GM15510 (cell line): ENCODE data around the gene LAIR1.

Source experiments
- POLR2A ChIP-seq: IDR thresholded peaks from 3 replicates; pipeline ENCODE4 v1.6.1; 2011; ENCODE audit warnings: borderline replicate concordance; ENCODE audit not compliant: insufficient read length; ENCODE audit errors: extremely low read depth

Gene LAIR1

DNA sequence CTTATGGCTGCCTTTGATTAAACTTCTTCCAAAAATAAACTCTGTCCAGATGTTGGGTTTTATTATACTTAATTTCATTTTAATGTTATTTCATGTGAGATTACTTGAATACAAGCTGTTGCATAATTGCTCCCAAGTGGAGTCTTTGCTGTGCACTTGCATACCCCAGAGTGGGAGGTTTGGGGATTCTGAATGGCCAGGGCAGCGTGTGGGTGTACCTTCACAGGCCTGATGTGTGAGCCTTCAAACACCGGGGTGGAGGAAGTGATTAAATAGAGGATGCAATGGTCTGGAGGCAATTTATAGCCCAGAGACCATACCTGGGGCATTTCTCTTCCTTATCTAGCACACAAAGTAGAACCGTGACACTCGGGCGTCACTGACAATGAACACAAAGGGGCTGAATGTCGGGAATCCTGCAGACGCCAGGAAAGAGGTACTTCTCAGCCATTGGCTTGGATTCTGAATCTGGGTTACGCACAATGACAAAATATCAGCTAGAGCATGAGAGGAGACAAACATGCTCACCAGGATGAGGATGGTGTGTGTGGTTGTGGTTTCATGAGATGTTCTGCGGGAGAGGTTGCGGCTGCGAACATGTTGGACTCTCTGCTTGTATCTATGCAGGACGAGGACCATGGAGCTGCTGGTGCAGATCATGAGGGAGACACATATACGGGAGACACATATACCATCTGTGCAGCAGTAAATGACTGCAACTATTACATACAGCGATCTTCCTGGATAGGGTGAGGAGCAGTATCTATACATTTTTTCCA is 44.6 kb downstream of the LAIR1 start:
- no peak for TF ChIP-seq POLR2A

DNA sequence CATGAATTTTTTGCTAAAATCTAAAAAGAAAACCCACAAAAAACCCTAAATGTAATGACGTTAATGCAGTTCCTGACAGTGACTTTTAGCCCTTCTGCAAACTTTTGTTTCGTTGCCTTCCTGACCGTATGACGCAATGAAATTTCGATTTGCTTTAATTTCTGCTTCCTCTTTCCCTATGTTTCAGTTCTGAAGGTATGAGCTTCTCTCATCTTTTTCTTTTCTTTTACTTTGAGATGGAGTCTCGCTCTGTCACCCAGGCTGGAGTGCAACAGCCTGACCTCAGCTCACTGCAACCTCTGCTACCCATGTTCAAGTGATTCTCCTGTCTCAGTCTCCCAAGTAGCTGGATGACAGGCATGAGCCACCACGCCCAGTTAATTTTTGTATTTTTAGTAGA is 45.7 kb downstream of the LAIR1 start:
- TF ChIP-seq POLR2A: no peak

DNA sequence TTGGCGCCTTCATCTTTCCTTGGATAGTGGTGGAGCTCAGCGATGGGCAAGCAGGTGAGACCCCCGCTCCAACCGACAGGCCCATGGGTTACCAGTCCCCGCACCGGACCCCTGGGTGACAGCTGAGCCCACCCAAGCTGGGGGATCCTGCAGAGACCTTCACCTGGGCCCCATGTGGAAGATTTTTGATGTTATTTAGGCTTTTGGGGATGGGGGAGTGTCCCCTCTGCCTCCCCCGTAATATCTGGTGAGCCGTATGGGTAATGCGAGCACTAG is 46.8 kb downstream of the LAIR1 start:
- TF ChIP-seq POLR2A: no peak

DNA sequence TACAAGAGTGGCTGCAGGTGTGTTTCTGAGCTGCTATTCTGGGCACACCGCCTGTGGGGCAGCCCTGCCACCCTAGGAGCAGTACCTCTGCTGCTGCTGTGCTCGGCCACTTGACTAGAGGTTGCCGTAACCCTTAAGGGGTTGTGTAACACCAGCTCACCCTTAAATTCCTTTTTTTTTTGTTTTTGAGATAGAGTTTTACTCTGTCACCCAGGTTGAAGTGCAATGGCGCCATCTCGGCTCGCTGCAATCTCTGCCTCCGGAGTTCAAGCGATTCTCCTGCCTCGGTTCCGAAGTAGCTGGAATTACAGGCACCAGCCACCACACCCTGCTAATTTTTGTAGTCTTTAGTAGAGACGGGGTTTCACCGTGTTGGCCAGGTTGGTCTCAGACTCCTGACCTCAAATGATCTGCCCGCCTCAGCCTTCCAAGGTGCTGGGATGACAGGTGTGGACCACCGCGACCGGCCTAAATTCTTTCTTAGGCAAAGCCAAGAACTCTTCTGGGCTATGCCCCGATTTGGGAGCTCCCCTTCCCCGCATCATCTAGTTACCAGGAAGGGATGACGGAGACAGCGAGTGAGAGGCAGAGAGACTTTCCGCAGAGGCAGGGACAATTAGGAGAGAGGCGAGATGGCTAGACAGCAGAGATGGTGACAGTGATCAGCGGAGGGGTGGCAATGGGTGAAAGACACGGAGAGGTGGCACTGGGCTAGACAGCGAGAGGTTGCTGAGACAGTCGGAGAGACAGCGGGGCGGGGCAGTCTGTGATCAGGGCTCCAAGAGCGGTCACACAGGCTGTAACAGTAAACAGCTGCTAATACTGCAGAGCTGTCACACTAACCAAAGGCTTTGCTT is 47.4 kb downstream of the LAIR1 start:
- no peak for TF ChIP-seq POLR2A

DNA sequence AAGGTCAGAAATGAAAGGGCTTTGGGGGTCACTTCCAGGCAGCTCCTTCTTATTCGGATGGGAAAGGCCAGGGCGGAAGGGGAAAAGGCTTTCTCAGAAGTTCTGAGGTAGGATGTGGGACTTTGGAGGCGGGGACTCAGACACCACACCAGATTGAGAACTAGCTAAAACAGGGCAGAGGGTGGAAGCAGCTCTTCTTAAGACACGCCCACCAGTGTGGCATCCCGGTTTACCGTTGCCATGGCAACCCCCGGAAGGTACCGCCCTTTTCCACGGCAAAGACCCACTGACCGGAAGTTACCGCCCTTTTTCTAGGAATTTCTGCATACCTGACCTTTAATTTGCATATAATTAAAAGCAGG is 48.0 kb downstream of the LAIR1 start:
- TF ChIP-seq POLR2A: no peak

DNA sequence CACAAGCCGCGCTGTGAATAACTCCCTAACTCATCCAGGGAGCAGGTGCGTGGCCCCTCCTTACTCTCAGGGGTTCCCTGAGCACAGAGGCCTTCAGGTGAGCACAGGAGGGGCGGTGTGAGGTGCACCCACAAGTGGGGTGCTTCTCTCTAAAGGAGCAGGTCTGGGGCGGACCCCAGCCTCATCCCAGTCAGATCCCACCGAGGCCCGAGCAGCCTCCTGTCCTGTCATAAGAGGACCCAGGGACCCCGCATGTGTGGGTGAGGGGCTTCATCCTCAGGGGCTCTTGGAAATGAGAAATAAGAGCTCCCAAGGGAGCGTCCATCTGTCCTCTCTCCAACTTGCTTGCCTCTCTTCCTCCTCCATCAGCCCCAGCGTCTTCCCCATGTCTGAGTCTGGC is 48.8 kb downstream of the LAIR1 start:
- no peak for TF ChIP-seq POLR2A

DNA sequence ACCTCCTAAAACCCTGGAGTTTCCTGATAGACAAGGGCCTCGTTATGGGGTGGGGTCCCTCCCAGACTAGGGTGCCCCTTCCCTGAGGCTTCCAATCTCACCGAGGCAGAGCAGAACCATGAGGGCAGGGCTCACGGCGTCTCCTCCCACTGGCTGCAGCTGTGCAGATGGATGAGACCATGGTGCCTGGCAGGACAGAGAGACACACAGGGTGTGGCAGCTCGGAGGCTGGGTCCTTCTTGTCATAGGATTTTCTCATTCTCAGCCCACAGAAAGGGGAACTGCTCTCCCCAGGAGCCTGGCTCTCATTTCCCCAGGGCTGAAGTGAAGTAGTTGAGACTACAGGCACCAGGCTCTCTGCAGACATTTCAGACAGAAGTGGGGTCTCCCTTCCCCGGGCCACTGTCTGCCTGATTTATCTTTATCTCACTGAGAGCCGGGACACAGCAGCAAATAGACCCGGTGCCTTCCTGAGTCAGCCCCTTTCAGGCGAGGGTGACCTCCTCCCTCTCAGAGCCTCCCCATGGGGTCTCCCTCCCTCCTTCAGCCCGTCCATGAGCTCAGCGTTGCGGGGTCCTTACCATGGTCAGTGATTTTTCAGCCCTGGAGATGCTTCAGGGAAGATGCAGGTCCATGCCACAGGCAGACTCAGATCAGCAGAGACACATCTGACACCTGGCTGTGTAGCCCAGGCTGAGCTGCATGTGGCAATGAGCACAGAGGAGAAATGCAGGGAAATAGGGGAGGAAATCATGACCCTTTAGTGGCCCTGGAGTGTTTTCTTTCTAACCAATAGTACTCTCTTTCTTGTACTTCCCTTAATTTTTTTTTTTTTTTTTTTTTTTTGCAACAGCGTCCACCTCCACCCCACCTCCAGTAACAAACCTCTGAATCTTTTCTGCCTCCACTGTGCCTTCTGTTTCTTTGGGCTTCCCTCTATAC is 52.0 kb downstream of the LAIR1 start, which contains the start of gene LILRA5:
Gene LILRA5, minus strand, starts transcription at position 731 of the 942 bp plus-strand sequence. Its CDS starts 147 bp downstream, at position 584.
- no peak for TF ChIP-seq POLR2A

DNA sequence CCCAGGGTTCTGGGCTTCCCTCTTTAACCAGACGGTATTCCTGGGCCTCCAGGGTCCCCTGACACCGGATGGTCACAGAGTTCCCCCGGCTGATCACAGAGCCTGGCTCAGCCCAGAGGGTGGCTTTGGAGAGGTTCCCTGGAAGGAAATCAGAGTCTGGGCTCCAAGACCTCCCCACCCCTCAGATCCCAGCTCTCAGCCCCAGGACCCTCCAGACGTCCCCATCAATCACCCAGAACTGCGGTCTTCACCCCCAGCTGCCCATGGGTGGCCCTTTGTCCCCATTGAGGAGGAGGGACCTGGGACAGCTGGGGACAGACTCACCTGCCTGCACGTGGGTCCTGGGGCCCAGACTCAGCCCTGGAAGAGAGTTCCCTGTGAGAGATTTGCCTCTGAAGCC is 52.7 kb downstream of the LAIR1 start:
- no peak for TF ChIP-seq POLR2A

DNA sequence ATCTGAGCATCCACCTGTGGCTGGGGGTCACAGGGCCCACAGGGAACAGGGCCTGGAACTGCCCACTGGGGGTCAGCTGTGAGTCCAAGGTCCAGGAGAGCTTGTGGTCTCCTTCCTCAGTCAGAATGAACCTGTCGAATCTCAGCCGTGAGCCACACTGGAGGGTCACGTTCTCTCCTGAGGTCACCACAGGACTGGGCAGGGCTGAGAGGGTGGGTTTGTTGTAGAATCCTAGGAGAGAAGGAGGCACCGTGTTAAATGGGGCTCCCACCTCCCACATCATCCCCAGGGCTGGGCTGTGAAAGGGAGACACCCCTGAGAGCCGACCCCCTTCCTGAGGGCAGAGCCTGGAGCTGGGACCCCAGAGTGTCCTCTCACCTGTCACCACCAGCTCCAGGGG is 53.2 kb downstream of the LAIR1 start:
- no peak for TF ChIP-seq POLR2A

DNA sequence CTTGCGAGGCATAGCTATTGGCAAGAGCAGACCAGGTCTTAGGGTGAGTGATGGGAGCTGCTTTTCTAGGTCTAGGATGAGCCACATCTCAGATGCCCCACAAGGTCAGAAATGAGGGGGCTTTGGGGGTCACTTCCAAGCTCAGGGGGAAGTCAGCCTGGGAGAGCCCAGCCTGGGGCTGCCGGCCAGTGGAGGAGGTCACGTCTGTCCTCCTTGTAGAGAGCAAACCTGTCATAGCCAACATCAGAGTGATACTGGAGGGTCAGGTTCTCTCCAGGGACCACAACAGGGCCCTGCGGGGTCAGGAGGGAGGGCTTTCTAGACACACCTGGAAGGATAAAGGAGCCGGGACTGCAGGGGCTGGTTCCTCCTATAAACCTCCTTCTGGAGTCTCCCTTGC is 54.2 kb downstream of the LAIR1 start:
- no peak for TF ChIP-seq POLR2A

DNA sequence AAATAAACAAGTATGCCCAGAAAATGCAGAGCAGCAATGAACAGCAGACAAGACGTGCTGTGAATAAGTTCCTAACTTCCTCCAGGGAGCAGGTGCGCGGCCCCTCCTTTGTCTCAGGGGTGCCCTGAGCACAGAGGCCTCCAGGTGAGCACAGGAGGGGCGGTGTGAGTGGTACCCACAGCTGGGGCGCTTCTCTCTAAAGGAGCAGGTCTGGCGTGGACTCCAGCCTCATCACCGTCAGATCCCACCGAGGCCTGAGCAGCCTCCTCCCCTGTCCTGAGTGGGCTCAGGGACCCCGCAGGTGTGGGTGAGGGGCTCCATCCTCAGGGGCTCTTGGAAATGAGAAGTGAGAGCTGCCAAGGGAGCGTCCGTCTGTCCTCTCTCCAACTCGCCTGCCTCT is 54.9 kb downstream of the LAIR1 start:
- TF ChIP-seq POLR2A: no peak

DNA sequence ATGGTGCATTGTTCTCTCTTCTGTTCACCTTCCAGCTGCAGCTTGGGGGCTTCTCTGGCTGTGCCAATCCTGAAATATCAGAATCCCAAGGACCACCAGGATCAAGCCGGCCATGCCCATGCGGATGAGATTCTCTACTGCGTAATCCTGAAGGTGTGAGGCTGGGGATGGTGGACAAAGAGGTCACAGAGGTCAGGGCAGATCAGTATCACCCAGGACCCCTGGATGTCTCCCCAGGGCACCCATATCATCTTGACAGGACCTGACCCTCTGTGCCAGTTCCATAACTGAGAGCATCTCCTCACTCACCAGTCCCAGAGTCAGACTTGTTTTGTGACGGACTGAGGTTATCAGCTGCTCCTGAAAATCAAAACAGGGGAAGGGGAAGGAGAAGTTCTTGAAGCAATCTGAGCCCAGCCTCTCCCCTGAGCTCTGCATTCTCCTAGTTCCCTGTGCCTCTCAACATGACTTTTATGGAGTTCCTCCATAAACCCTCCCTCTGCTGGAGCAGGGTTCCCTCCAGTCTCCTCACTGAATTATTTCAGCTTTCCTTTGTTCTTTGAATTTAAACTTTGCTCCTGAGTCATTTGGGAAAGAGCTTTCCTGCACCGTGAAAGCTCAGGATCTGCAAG is 57.2 kb downstream of the LAIR1 start:
- no peak for TF ChIP-seq POLR2A

DNA sequence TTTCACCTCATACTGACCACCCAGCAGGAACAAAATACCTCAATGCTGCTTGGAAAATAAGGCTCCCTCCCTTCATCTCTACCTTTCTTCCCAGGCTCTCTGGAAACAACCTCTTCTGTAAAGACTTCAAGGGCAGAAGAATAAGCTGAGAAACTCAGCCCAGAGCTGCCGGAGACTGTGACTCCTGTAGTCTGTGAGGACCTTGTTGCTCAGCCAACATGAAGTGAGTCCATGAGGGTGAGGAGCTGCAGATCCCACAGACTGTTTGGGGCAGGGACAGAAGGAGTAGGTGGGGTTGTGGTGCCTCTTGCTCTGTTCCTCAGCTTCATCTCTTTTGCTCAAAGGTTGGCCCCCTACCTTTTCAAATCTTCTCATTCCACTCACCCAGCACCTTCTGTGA is 59.6 kb downstream of the LAIR1 start:
- no peak for TF ChIP-seq POLR2A

DNA sequence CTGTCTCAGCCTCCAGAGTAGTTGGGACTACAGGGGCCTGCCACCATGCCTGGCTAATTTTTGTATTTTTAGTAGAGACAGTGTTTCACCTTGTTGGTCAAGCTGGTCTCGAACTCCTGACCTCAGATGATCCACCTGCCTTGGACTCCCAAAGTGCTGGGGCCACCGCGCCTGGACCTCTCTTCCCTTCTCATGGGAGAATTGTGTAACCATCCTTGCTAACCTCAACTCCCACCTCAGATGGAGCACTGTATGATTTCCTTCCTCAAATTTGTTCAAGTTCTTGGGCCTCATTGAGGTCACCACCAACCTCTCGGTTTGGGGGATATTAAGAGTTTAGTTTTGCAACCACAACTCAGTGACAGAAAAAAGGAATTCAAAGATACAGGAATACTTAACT is 62.5 kb downstream of the LAIR1 start:
- no peak for TF ChIP-seq POLR2A
